GM12864 (cell line): ENCODE measurements around the gene PRR35.

Source experiments
- DNase-seq: peaks from one replicate; pipeline ENCODE4 v3.0.0-alpha.2; 2011; ENCODE audit warnings: low read depth
- H3K4me3 ChIP-seq: 2 replicates; pipeline ENCODE4 v1.5.1; 2011; ENCODE audit warnings: mild to moderate bottlenecking, low read depth, low read length, control low read depth
- CTCF ChIP-seq: IDR thresholded peaks from 2 replicates; pipeline ENCODE4 v1.5.1; 2011; ENCODE audit warnings: low read depth, mild to moderate bottlenecking, moderate library complexity, low read length, control low read depth, inconsistent platforms; ENCODE audit errors: missing control alignments

Gene PRR35

GRCh38 chr16:603933-604332 lies 43.7 kb downstream of the PRR35 start:
- no peak overlapping the region for H3K4me3 ChIP-seq
- TF ChIP-seq CTCF = no peak
- DNase-seq = no peak

DNA sequence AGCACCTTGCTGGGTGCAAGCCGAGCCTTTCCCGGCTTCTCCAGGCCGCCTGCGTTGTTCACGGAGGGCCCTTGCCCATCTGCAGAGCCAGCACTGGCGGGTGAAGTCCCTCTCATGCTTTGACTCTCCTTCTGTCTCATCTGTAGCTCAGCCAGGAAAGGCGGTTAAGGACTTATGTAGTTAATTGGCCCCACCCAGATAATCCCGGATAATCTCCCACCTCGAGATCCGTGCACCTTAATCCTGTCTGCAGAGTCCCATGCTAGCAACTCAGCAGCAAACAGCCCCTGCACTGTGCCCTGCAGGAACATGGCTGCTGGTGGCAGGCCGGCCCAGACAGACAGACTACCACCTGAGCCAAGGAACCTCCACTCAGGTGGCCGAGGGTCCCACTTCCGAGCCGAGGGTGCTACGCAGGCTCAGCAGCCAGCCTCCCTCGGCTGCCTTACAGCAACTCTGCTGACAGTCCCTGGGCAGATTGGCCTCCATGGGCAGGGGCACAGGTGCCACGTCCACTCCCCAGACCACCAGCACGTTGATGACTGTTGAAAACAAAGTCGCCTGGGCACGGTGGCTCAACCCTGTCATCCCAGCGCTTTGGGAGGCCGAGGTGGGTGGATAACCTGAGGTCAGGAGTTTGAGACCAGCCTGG lies 46.6 kb downstream of the PRR35 start:
- H3K4me3 ChIP-seq = no peak overlapping the region
- no peak for DNase-seq
- no peak for TF ChIP-seq CTCF

DNA sequence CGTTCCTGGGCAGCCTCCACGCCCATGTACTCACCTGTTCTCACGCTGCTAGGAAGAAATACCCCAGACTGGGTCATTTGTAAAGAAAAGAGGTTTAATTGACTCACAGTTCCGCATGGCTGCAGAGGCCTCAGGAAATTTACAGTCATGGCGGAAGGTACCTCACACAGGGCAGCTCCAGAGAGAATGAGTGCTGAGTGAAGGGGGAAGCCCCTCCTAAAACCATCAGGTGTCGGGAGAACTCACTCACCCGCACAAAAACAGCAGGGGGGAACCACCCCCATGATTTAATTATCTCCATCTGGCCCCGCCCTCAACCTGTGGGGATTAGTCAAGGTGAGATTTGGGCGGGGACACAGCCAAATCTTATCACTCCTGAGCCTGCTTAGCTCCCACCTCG lies 47.8 kb downstream of the PRR35 start:
- no peak for DNase-seq
- no peak for TF ChIP-seq CTCF
- no peak overlapping the region for H3K4me3 ChIP-seq

GRCh38 chr16:609316-609715 lies 49.1 kb downstream of the PRR35 start:
- TF ChIP-seq CTCF = no peak
- DNase-seq = no peak
- no peak overlapping the region for H3K4me3 ChIP-seq

- TF ChIP-seq CTCF = no peak
- H3K4me3 ChIP-seq = no peak overlapping the region
- no peak for DNase-seq
Measured at GRCh38 chr16:609984-610383, 49.8 kb downstream of the PRR35 start.

DNA sequence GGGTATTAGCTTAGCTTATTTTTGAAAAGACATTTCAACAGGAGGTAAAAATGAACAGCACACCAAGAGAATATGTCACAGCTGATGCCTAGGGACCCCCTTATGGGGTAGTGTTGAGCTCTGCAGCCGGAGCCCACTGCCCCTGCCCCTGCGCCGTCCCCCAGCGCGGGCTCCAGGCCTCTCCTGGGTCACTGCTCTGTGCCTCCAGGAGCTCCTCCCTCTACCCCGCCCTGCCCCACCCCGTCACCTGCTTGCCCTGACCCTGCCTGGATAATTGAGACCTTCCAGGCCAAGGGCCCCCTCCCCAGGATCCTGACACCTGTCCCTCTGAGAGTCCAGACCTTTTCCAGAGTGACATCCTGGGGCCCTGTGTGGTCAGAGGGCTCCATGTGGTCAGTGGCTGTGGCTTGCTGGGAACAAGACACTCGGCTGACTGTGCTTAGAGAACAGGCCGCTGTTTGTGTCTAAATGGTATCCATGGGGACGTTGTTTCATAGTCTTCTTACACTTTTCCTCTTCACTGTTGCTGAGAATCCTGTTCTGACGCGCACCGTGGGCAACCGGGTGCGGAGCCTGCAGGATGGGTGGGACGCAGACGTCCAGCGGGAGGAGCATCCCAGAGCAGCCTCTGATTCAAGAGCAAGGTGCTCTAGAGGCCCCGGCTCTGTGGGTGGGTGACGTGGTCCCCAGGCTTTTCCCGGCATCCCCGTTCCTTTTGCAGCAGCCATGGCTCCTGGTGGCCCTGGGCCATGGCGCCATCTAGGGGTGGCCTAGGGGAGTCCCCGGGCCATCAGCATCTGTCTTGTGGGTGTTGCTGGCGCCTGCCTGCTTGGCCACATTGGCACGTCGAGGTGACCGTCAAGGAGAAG lies 50.6 kb downstream of the PRR35 start:
- H3K4me3 ChIP-seq = no peak overlapping the region
- TF ChIP-seq CTCF = peak; percentile 61
- no peak for DNase-seq
